Retinal pigment epithelial cell (primary cell): ENCODE results near the gene ZNF710.
"Not testable (repeated sequence)": the region's sequence is repeated elsewhere in the genome, so short reads cannot be mapped to it uniquely, and the experiment has no call there.

Experiments
- DNase-seq: peaks from one replicate; pipeline ENCODE4 v3.0.0-alpha.2; 2010; ENCODE audit warnings: low read depth
- H3K4me3 ChIP-seq: 2 replicates; pipeline ENCODE4 v1.5.1; 2011; ENCODE audit warnings: mild to moderate bottlenecking, low read length, control low read depth, moderate library complexity
- CTCF ChIP-seq: conservative IDR thresholded peaks from 2 replicates; pipeline ENCODE4 v1.5.1; 2011; ENCODE audit warnings: low read depth, low read length, control low read depth, inconsistent platforms

ZNF710 gene

GRCh38 chr15:90101130-90101968 lies 100.2 kb downstream of the ZNF710 start:
- DNase-seq: no peak
- TF ChIP-seq CTCF: no peak
- H3K4me3 ChIP-seq: peak overlapping the region; percentile 61

GRCh38 chr15:90101969-90102890 lies 101.1 kb downstream of the ZNF710 start, which contains the start of gene IDH2:
Gene IDH2 (minus strand): TSS chr15:90102468. CDS start chr15:90102390, 78 bp downstream.
- peak within 1 kb of the TSS; percentile 65 for H3K4me3 ChIP-seq
- no peak for TF ChIP-seq CTCF
- no peak for DNase-seq

GRCh38 chr15:90103701-90104329 lies 102.7 kb downstream of the ZNF710 start:
- no peak for DNase-seq
- no peak overlapping the region for H3K4me3 ChIP-seq
- TF ChIP-seq CTCF: no peak

GRCh38 chr15:90104551-90104950 lies 103.4 kb downstream of the ZNF710 start:
- DNase-seq: no peak
- H3K4me3 ChIP-seq: no peak overlapping the region
- no peak for TF ChIP-seq CTCF

GRCh38 chr15:90105521-90105920 lies 104.4 kb downstream of the ZNF710 start:
- no peak for DNase-seq
- TF ChIP-seq CTCF: no peak
- no peak overlapping the region for H3K4me3 ChIP-seq

- no peak overlapping the region for H3K4me3 ChIP-seq
- DNase-seq: no peak
- TF ChIP-seq CTCF: no peak
Observed at GRCh38 chr15:90106522-90107117, 105.5 kb downstream of the ZNF710 start.

GRCh38 chr15:90108038-90108437 lies 106.9 kb downstream of the ZNF710 start:
- not testable (repeated sequence) for DNase-seq, H3K4me3 ChIP-seq

GRCh38 chr15:90109163-90109751 lies 108.1 kb downstream of the ZNF710 start:
- not testable (repeated sequence) for H3K4me3 ChIP-seq, DNase-seq
